Chondrocyte (in vitro differentiated cells): ENCODE measurements around the gene KAT6B. TPM values are rescaled to one million over a fixed set of nuclear protein-coding genes. Genes with fewer than 3 reads are reported as not detected.

ENCODE experiments used
- DNase-seq: peaks from one replicate; pipeline ENCODE4 v3.0.0; 2021; ENCODE audit warnings: mixed read lengths, low spot score
- H3K27ac Mint-ChIP-seq: one replicate; pipeline ENCODE4 v1.8.0; 2021; ENCODE audit warnings: mild to moderate bottlenecking, moderate library complexity, mixed read lengths; ENCODE audit not compliant: unreplicated experiment
- H3K27me3 Mint-ChIP-seq: 2 replicates; pipeline ENCODE4 v1.8.0; 2021; ENCODE audit warnings: low read depth, mixed read lengths
- H3K36me3 Mint-ChIP-seq: 2 replicates; pipeline ENCODE4 v1.8.0; 2021; ENCODE audit warnings: low read depth, mixed read lengths
- H3K4me1 Mint-ChIP-seq: 2 replicates; pipeline ENCODE4 v1.8.0; 2021; ENCODE audit warnings: low read depth, mild to moderate bottlenecking, mixed read lengths
- H3K4me3 Mint-ChIP-seq: one replicate; pipeline ENCODE4 v1.8.0; 2021; ENCODE audit warnings: mild to moderate bottlenecking, moderate library complexity, mixed read lengths; ENCODE audit not compliant: unreplicated experiment
- H3K9me3 Mint-ChIP-seq: 2 replicates; pipeline ENCODE4 v1.8.0; 2021; ENCODE audit warnings: low read depth, mixed read lengths
- CTCF ChIP-seq: fragments of 200-600 bp; sonication (generic); IDR thresholded peaks from 2 replicates; pipeline ENCODE4 v1.5.0; 2021; ENCODE audit warnings: antibody characterized with exemption, mild to moderate bottlenecking, moderate library complexity
- total RNA-seq: library from RNA; stranded (reverse); gene quantifications from 3 replicates; pipeline ENCODE4 v1.2.1, GENCODE V29; 2021

KAT6B gene
- total RNA-seq, 1 donor from 2014 or later: 20.8 TPM

GRCh38 chr10:74988832-74989561 is 162.6 kb downstream of the KAT6B start:
- no peak for DNase-seq
- Mint-ChIP-seq H3K4me3 (no peak overlapping the region), H3K27me3 (no peaks in the 10 kb centered on the region), H3K36me3 (peaks cover 8% of the 10 kb centered on the region), H3K9me3 (no peaks in the 10 kb centered on the region), H3K4me1 (peaks cover 20% of the 10 kb centered on the region), H3K27ac (no peak overlapping the region)
- no peak for TF ChIP-seq CTCF

- Mint-ChIP-seq H3K27ac (no peak overlapping the region), H3K4me3 (no peak overlapping the region), H3K9me3 (no peaks in the 10 kb centered on the region), H3K27me3 (no peaks in the 10 kb centered on the region), H3K4me1 (peaks cover 20% of the 10 kb centered on the region), H3K36me3 (peaks cover 13% of the 10 kb centered on the region)
- peak; percentile 59 for TF ChIP-seq CTCF
- no peak for DNase-seq
These were observed 165.0 kb downstream of the KAT6B start for GRCh38 chr10:74991435-74991834.

- TF ChIP-seq CTCF: no peak
These were observed 165.7 kb downstream of the KAT6B start for GRCh38 chr10:74992068-74992467.

GRCh38 chr10:74993649-74994048 is 167.2 kb downstream of the KAT6B start:
- Mint-ChIP-seq H3K36me3 (peaks cover 17% of the 10 kb centered on the region), H3K27me3 (no peaks in the 10 kb centered on the region), H3K4me3 (no peak overlapping the region), H3K4me1 (peaks cover 6% of the 10 kb centered on the region), H3K9me3 (no peaks in the 10 kb centered on the region), H3K27ac (no peak overlapping the region)
- TF ChIP-seq CTCF: no peak
- DNase-seq: no peak

More at GRCh38 chr10:74992068-74992467, 165.7 kb downstream of the KAT6B start:
- no peak for DNase-seq
- Mint-ChIP-seq H3K36me3 (peaks cover 13% of the 10 kb centered on the region), H3K27me3 (no peaks in the 10 kb centered on the region), H3K4me1 (peaks cover 20% of the 10 kb centered on the region), H3K4me3 (no peak overlapping the region), H3K27ac (no peak overlapping the region), H3K9me3 (no peaks in the 10 kb centered on the region)

- H3K4me1 Mint-ChIP-seq: no peaks in the 10 kb centered on the region
These were observed 168.5 kb downstream of the KAT6B start for GRCh38 chr10:74994854-74995253.

More at GRCh38 chr10:74994854-74995253, 168.5 kb downstream of the KAT6B start:
- no peak overlapping the region for H3K4me3 Mint-ChIP-seq
- no peak for DNase-seq
- TF ChIP-seq CTCF: no peak
- H3K27me3 Mint-ChIP-seq: no peaks in the 10 kb centered on the region
- H3K27ac Mint-ChIP-seq: no peak overlapping the region
- no peaks in the 10 kb centered on the region for H3K9me3 Mint-ChIP-seq
- peaks cover 19% of the 10 kb centered on the region for H3K36me3 Mint-ChIP-seq
